Tibial nerve (tissue), 4 donors: ENCODE data around the gene IFI16. TPM values are rescaled to one million over a fixed set of nuclear protein-coding genes. Genes with fewer than 3 reads are reported as not detected.

Experiments
- DNase-seq, 2 donors: peaks; one replicate each; pipeline ENCODE4 v3.0.0-alpha.2; 2019; ENCODE audit warnings: low spot score in 2 of 2
- H3K27ac ChIP-seq, 4 donors: fragments of 200-600 bp; sonication (generic) in 3 of 4; one replicate each; pipeline ENCODE4 v1.5.1; 2017 to 2019; ENCODE audit warnings: mild to moderate bottlenecking in 1 of 4
- H3K27me3 ChIP-seq, 2 donors: fragments of 200-600 bp; sonication (generic) in 1 of 2; one replicate each; pipeline versions ENCODE4 v1.5.1 to v1.6.0; 2017 to 2019
- H3K36me3 ChIP-seq, 3 donors: fragments of 200-600 bp; sonication (generic); one replicate each; pipeline ENCODE4 v1.5.1; 2018 to 2019
- H3K4me1 ChIP-seq, 4 donors: fragments of 200-600 bp; sonication (generic) in 3 of 4; one replicate each; pipeline ENCODE4 v1.5.1; 2017 to 2019
- H3K4me3 ChIP-seq, 4 donors: fragments of 200-600 bp; sonication (generic) in 3 of 4; one replicate each; pipeline ENCODE4 v1.5.1; 2017 to 2019; ENCODE audit warnings: mild to moderate bottlenecking in 1 of 4, moderate library complexity in 1 of 4
- H3K9me3 ChIP-seq, 4 donors: fragments of 200-600 bp; sonication (generic) in 3 of 4; one replicate each; pipeline ENCODE4 v1.5.1; 2017 to 2019
- CTCF ChIP-seq, 5 experiments: fragments of 200-600 bp in 3 of 5; fragments of 450-650 bp in 2 of 5; sonication (generic) in 3 of 5; IDR thresholded peaks; one replicate each; pipeline ENCODE4 v1.5.1; 2016 to 2019; ENCODE audit warnings: antibody characterized with exemption in 5 of 5, mild to moderate bottlenecking in 3 of 5, moderate library complexity in 2 of 5
- EP300 ChIP-seq, 2 donors: sonication (generic); formaldehyde crosslinking; IDR thresholded peaks; one replicate each; pipeline ENCODE4 v1.6.1; 2017; ENCODE audit warnings: antibody characterized with exemption in 2 of 2, mild to moderate bottlenecking in 1 of 2
- POLR2A ChIP-seq, 2 donors: fragments of 450-650 bp; IDR thresholded peaks; one replicate each; pipeline ENCODE4 v1.6.1; 2017; ENCODE audit warnings: antibody characterized with exemption in 2 of 2, mild to moderate bottlenecking in 2 of 2, moderate library complexity in 2 of 2
- WGBS, 2 donors: methylation state at CpG; one replicate each; pipeline ENCODE4 v1.1.5; 2018; 5-methylcytosine and 5-hydroxymethylcytosine counted together
- total RNA-seq, 4 donors: library from RNA; depleted of rRNA; stranded (reverse); fragments of >200 nt; gene quantifications; one replicate each; pipeline ENCODE4 v1.1.0, GENCODE V29; 2016

IFI16 gene
- total RNA-seq, 4 donors from 2014 or later, result 63.2 to 121 (median 108) TPM

- DNase-seq, result no peak
- H3K27ac ChIP-seq, result no peak overlapping the region
- no peaks in the 10 kb centered on the region for H3K36me3 ChIP-seq
- no peak overlapping the region for H3K4me3 ChIP-seq
- TF ChIP-seq CTCF (IDR thresholded peaks at IDR 0.05) (no peak), EP300 (IDR thresholded peaks at IDR 0.05) (no peak), POLR2A (IDR thresholded peaks at IDR 0.05) (no peak)
- no peaks in the 10 kb centered on the region for H3K4me1 ChIP-seq
- 84 to 93% methylated on average over 2 of the region's 2 CpGs for WGBS, 2 donors
- peaks cover 0 to 38% (median 0%) of the 10 kb centered on the region in 4 donors for H3K9me3 ChIP-seq
- H3K27me3 ChIP-seq, result no peaks in the 10 kb centered on the region
Measured at GRCh38 chr1:158983235-158983634, 26.5 kb upstream of the IFI16 start.

GRCh38 chr1:158984386-158984785 is 25.3 kb upstream of the IFI16 start:
- Histone ChIP-seq H3K27me3 (no peaks in the 10 kb centered on the region), H3K36me3 (no peaks in the 10 kb centered on the region), H3K4me3 (no peak overlapping the region), H3K27ac (no peak overlapping the region), H3K9me3 (peaks cover 0 to 38% (median 0%) of the 10 kb centered on the region in 4 donors), H3K4me1 (no peaks in the 10 kb centered on the region)
- no peak for TF ChIP-seq CTCF (IDR thresholded peaks at IDR 0.05)
- TF ChIP-seq EP300 (IDR thresholded peaks at IDR 0.05), result no peak
- no peak for TF ChIP-seq POLR2A (IDR thresholded peaks at IDR 0.05)
- no peak for DNase-seq

- no peaks in the 10 kb centered on the region for H3K36me3 ChIP-seq
- H3K4me3 ChIP-seq, result no peak overlapping the region
- no peaks in the 10 kb centered on the region for H3K27me3 ChIP-seq
- WGBS, 2 donors, result 14 to 19% methylated on average over 1 of the region's 1 CpG
- no peak overlapping the region for H3K27ac ChIP-seq
- DNase-seq, result no peak
- TF ChIP-seq EP300 (IDR thresholded peaks at IDR 0.05) (no peak), CTCF (IDR thresholded peaks at IDR 0.05) (no peak), POLR2A (IDR thresholded peaks at IDR 0.05) (no peak)
- no peaks in the 10 kb centered on the region for H3K4me1 ChIP-seq
- H3K9me3 ChIP-seq, result peaks cover 0 to 13% (median 0%) of the 10 kb centered on the region in 4 donors
Measured at GRCh38 chr1:158989424-158989823, 20.3 kb upstream of the IFI16 start.

GRCh38 chr1:158992787-158993312 is 16.9 kb upstream of the IFI16 start:
- no peak for DNase-seq
- H3K9me3 ChIP-seq, result no peaks in the 10 kb centered on the region
- WGBS, 2 donors, result 91 to 97% methylated on average over 4 of the region's 4 CpGs
- no peak overlapping the region for H3K27ac ChIP-seq
- H3K27me3 ChIP-seq, result no peaks in the 10 kb centered on the region
- no peak overlapping the region for H3K4me3 ChIP-seq
- no peak for TF ChIP-seq EP300 (IDR thresholded peaks at IDR 0.05)
- no peak for TF ChIP-seq CTCF (IDR thresholded peaks at IDR 0.05)
- TF ChIP-seq POLR2A (IDR thresholded peaks at IDR 0.05), result no peak
- H3K36me3 ChIP-seq, result no peaks in the 10 kb centered on the region
- peaks cover 0 to under 1% (median 0%) of the 10 kb centered on the region in 4 donors for H3K4me1 ChIP-seq

GRCh38 chr1:158996998-158997397 is 12.7 kb upstream of the IFI16 start:
- no peaks in the 10 kb centered on the region for H3K9me3 ChIP-seq
- H3K4me1 ChIP-seq, result peaks cover 0 to 20% (median 14%) of the 10 kb centered on the region in 4 donors
- no peak overlapping the region for H3K4me3 ChIP-seq
- TF ChIP-seq CTCF (IDR thresholded peaks at IDR 0.05) (no peak), EP300 (IDR thresholded peaks at IDR 0.05) (no peak), POLR2A (IDR thresholded peaks at IDR 0.05) (no peak)
- WGBS, 2 donors, result 35 to 52% methylated on average over 5 of the region's 5 CpGs
- no peaks in the 10 kb centered on the region for H3K27me3 ChIP-seq
- H3K36me3 ChIP-seq, result no peaks in the 10 kb centered on the region
- DNase-seq, result no peak
- H3K27ac ChIP-seq, result no peak overlapping the region
